Measurements from ENCODE around the gene TKT. TPM values are rescaled to one million over a fixed set of nuclear protein-coding genes. Genes with fewer than 3 reads are reported as not detected.
A peak's percentile ranks its signal among the peaks of the same experiment; 100 is the strongest.

Gene TKT
- total RNA-seq, 1 donor from 2014 or later, result 374 TPM

GRCh38 chr3:53243785-53244184 is 12.0 kb downstream of the TKT start:
- Mint-ChIP-seq H3K9me3 (no peaks in the 10 kb centered on the region), H3K27me3 (ENCODE audit: low read depth) (no peaks in the 10 kb centered on the region), H3K36me3 (ENCODE audit: low read depth) (peaks cover 32% of the 10 kb centered on the region), H3K4me1 (ENCODE audit: low read depth) (peaks cover 20% of the 10 kb centered on the region), H3K4me3 (ENCODE audit: low read depth) (no peak overlapping the region), H3K27ac (no peak overlapping the region)
- DNase-seq (ENCODE audit: low spot score), result no peak
- intact Hi-C loops (cut with micrococcal nuclease), result no loop called here

- peaks cover 34% of the 10 kb centered on the region for H3K36me3 Mint-ChIP-seq (ENCODE audit: low read depth)
- H3K4me1 Mint-ChIP-seq (ENCODE audit: low read depth), result peaks cover 16% of the 10 kb centered on the region
- H3K9me3 Mint-ChIP-seq, result no peaks in the 10 kb centered on the region
- DNase-seq (ENCODE audit: low spot score), result no peak
- H3K27me3 Mint-ChIP-seq (ENCODE audit: low read depth), result no peaks in the 10 kb centered on the region
- H3K4me3 Mint-ChIP-seq (ENCODE audit: low read depth), result no peak overlapping the region
- no peak overlapping the region for H3K27ac Mint-ChIP-seq
- intact Hi-C loops (cut with micrococcal nuclease), result no loop called here
Observed at GRCh38 chr3:53243165-53243564, 12.7 kb downstream of the TKT start.

- intact Hi-C loops (cut with micrococcal nuclease), result no loop called here
- H3K36me3 Mint-ChIP-seq (ENCODE audit: low read depth), result peaks cover 34% of the 10 kb centered on the region
- no peaks in the 10 kb centered on the region for H3K27me3 Mint-ChIP-seq (ENCODE audit: low read depth)
- H3K9me3 Mint-ChIP-seq, result no peaks in the 10 kb centered on the region
- DNase-seq (ENCODE audit: low spot score), result no peak
- H3K4me3 Mint-ChIP-seq (ENCODE audit: low read depth), result no peak overlapping the region
- peaks cover 10% of the 10 kb centered on the region for H3K4me1 Mint-ChIP-seq (ENCODE audit: low read depth)
- H3K27ac Mint-ChIP-seq, result no peak overlapping the region
Observed at GRCh38 chr3:53242642-53243041, 13.2 kb downstream of the TKT start.

GRCh38 chr3:53242155-53242554 is 13.7 kb downstream of the TKT start:
- Mint-ChIP-seq H3K4me3 (ENCODE audit: low read depth) (no peak overlapping the region), H3K9me3 (no peaks in the 10 kb centered on the region), H3K27me3 (ENCODE audit: low read depth) (no peaks in the 10 kb centered on the region), H3K36me3 (ENCODE audit: low read depth) (peaks cover 36% of the 10 kb centered on the region), H3K4me1 (ENCODE audit: low read depth) (peaks cover 9% of the 10 kb centered on the region), H3K27ac (no peak overlapping the region)
- DNase-seq (ENCODE audit: low spot score), result no peak
- intact Hi-C loops (cut with micrococcal nuclease), result no loop called here

GRCh38 chr3:53240989-53241972 is 14.5 kb downstream of the TKT start:
- H3K4me3 Mint-ChIP-seq (ENCODE audit: low read depth), result no peak overlapping the region
- no peaks in the 10 kb centered on the region for H3K9me3 Mint-ChIP-seq
- intact Hi-C loops (cut with micrococcal nuclease), result no loop called here
- peaks cover 12% of the 10 kb centered on the region for H3K4me1 Mint-ChIP-seq (ENCODE audit: low read depth)
- H3K27ac Mint-ChIP-seq, result no peak overlapping the region
- peaks cover 39% of the 10 kb centered on the region for H3K36me3 Mint-ChIP-seq (ENCODE audit: low read depth)
- no peak for DNase-seq (ENCODE audit: low spot score)
- no peaks in the 10 kb centered on the region for H3K27me3 Mint-ChIP-seq (ENCODE audit: low read depth)

- Mint-ChIP-seq H3K36me3 (ENCODE audit: low read depth) (peaks cover 40% of the 10 kb centered on the region), H3K4me3 (ENCODE audit: low read depth) (no peak overlapping the region), H3K27ac (no peak overlapping the region), H3K9me3 (no peaks in the 10 kb centered on the region), H3K27me3 (ENCODE audit: low read depth) (no peaks in the 10 kb centered on the region), H3K4me1 (ENCODE audit: low read depth) (peaks cover 11% of the 10 kb centered on the region)
- no peak for DNase-seq (ENCODE audit: low spot score)
- intact Hi-C loops (cut with micrococcal nuclease), result no loop called here
Observed at GRCh38 chr3:53239800-53240199, 16.0 kb downstream of the TKT start.

GRCh38 chr3:53238886-53239285 is 16.9 kb downstream of the TKT start:
- no peak overlapping the region for H3K27ac Mint-ChIP-seq

GRCh38 chr3:53238051-53238850 is 17.6 kb downstream of the TKT start:
- intact Hi-C loops (cut with micrococcal nuclease), result no loop called here
- no peak overlapping the region for H3K27ac Mint-ChIP-seq
- no peak for DNase-seq (ENCODE audit: low spot score)
- no peaks in the 10 kb centered on the region for H3K27me3 Mint-ChIP-seq (ENCODE audit: low read depth)
- peaks cover 53% of the 10 kb centered on the region for H3K36me3 Mint-ChIP-seq (ENCODE audit: low read depth)
- no peak overlapping the region for H3K4me3 Mint-ChIP-seq (ENCODE audit: low read depth)
- H3K4me1 Mint-ChIP-seq (ENCODE audit: low read depth), result peaks cover 7% of the 10 kb centered on the region
- H3K9me3 Mint-ChIP-seq, result no peaks in the 10 kb centered on the region

More at GRCh38 chr3:53238886-53239285, 16.9 kb downstream of the TKT start:
- no peak for DNase-seq (ENCODE audit: low spot score)
- H3K4me1 Mint-ChIP-seq (ENCODE audit: low read depth), result peaks cover 11% of the 10 kb centered on the region
- peaks cover 48% of the 10 kb centered on the region for H3K36me3 Mint-ChIP-seq (ENCODE audit: low read depth)
- no peak overlapping the region for H3K4me3 Mint-ChIP-seq (ENCODE audit: low read depth)
- intact Hi-C loops (cut with micrococcal nuclease), result no loop called here
- no peaks in the 10 kb centered on the region for H3K27me3 Mint-ChIP-seq (ENCODE audit: low read depth)
- H3K9me3 Mint-ChIP-seq, result no peaks in the 10 kb centered on the region

GRCh38 chr3:53236112-53236841 is 19.5 kb downstream of the TKT start:
- Mint-ChIP-seq H3K9me3 (no peaks in the 10 kb centered on the region), H3K4me1 (ENCODE audit: low read depth) (peaks cover 7% of the 10 kb centered on the region), H3K27me3 (ENCODE audit: low read depth) (no peaks in the 10 kb centered on the region), H3K4me3 (ENCODE audit: low read depth) (no peak overlapping the region), H3K27ac (peak overlapping the region; percentile 25), H3K36me3 (ENCODE audit: low read depth) (peaks cover 64% of the 10 kb centered on the region)
- intact Hi-C loops (cut with micrococcal nuclease), result no loop called here
- no peak for DNase-seq (ENCODE audit: low spot score)

GRCh38 chr3:53235545-53235944 is 20.3 kb downstream of the TKT start:
- Mint-ChIP-seq H3K27ac (peak overlapping the region; percentile 42), H3K27me3 (ENCODE audit: low read depth) (no peaks in the 10 kb centered on the region), H3K4me1 (ENCODE audit: low read depth) (peaks cover 7% of the 10 kb centered on the region), H3K9me3 (no peaks in the 10 kb centered on the region), H3K36me3 (ENCODE audit: low read depth) (peaks cover 65% of the 10 kb centered on the region), H3K4me3 (ENCODE audit: low read depth) (no peak overlapping the region)
- intact Hi-C loops (cut with micrococcal nuclease), result no loop called here
- DNase-seq (ENCODE audit: low spot score), result no peak

- Mint-ChIP-seq H3K27ac (no peak overlapping the region), H3K4me3 (ENCODE audit: low read depth) (no peak overlapping the region), H3K9me3 (no peaks in the 10 kb centered on the region), H3K36me3 (ENCODE audit: low read depth) (peaks cover 64% of the 10 kb centered on the region), H3K4me1 (ENCODE audit: low read depth) (peaks cover 7% of the 10 kb centered on the region), H3K27me3 (ENCODE audit: low read depth) (no peaks in the 10 kb centered on the region)
- DNase-seq (ENCODE audit: low spot score), result no peak
- intact Hi-C loops (cut with micrococcal nuclease), result no loop called here
Observed at GRCh38 chr3:53234841-53235232, 21.0 kb downstream of the TKT start.

- no peak for DNase-seq (ENCODE audit: low spot score)
- Mint-ChIP-seq H3K27me3 (ENCODE audit: low read depth) (no peaks in the 10 kb centered on the region), H3K4me3 (ENCODE audit: low read depth) (no peak overlapping the region), H3K36me3 (ENCODE audit: low read depth) (peaks cover 64% of the 10 kb centered on the region), H3K27ac (no peak overlapping the region), H3K9me3 (no peaks in the 10 kb centered on the region), H3K4me1 (ENCODE audit: low read depth) (peaks cover 7% of the 10 kb centered on the region)
- intact Hi-C loops (cut with micrococcal nuclease), result no loop called here
Observed at GRCh38 chr3:53234130-53234840, 21.5 kb downstream of the TKT start.

All from activated T-helper 2 cell treated with anti-CD3 and anti-CD28 coated beads, Interferon-gamma antibody, Interleukin-2, Interleukin-4, amounts not matched to agents 10 μg/mL and 5 μg/mL and 100 μg/mL, durations not matched to agents 14 hours and 24 hours and 36 hours (primary cell).